ENCODE data around the gene SAG.

DNA sequence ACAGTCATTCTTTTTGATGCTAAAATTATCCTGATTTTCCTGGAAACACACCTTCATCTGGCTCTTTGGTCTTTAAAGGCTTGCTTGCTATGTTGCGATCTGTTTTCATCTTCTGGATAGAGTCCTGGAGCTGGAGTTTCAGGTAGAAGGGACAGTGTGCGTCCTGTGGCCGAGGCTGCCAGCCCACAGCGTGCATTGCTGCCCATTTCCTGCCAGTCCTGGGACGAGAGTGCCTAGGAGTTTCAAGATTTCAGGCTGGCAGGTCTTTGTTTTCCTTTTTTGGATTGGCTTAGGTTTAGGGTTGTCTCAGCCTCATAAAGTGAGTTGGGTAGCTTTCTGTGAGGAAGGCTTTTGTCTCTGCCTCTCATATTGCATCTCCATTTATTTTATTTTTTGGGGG is 61.1 kb downstream of the SAG start:
- no peak for TF ChIP-seq MYC (IDR thresholded peaks at IDR 0.05; ENCODE audit: insufficient read depth, insufficient read length, insufficient replicate concordance, low read length, severe bottlenecking)
- TF ChIP-seq ATF7 (IDR thresholded peaks at IDR 0.05; ENCODE audit: low read depth) = no peak
- TF ChIP-seq, protein P1, sequence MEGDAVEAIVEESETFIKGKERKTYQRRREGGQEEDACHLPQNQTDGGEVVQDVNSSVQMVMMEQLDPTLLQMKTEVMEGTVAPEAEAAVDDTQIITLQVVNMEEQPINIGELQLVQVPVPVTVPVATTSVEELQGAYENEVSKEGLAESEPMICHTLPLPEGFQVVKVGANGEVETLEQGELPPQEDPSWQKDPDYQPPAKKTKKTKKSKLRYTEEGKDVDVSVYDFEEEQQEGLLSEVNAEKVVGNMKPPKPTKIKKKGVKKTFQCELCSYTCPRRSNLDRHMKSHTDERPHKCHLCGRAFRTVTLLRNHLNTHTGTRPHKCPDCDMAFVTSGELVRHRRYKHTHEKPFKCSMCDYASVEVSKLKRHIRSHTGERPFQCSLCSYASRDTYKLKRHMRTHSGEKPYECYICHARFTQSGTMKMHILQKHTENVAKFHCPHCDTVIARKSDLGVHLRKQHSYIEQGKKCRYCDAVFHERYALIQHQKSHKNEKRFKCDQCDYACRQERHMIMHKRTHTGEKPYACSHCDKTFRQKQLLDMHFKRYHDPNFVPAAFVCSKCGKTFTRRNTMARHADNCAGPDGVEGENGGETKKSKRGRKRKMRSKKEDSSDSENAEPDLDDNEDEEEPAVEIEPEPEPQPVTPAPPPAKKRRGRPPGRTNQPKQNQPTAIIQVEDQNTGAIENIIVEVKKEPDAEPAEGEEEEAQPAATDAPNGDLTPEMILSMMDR (IDR thresholded peaks at IDR 0.05 in 2 of 3, conservative IDR thresholded peaks at IDR 0.05 in 1 of 3; ENCODE audit: control insufficient read depth in 2 of 3, extremely low read depth in 1 of 3, insufficient read depth in 1 of 3, low read depth in 3 of 3, low read length in 3 of 3) = no peak
- no peak for TF ChIP-seq SIN3A (IDR thresholded peaks at IDR 0.05; ENCODE audit: low read depth, low read length)
- TF ChIP-seq LARP7 (IDR thresholded peaks at IDR 0.05) = no peak
- no peak for TF ChIP-seq PAX8 (IDR thresholded peaks at IDR 0.05)
